Epidermal melanocyte (primary cell): ENCODE results near the gene CSF1.

ENCODE experiments used
- DNase-seq: peaks from one replicate; pipeline ENCODE4 v3.0.0; 2011; ENCODE audit warnings: low spot score; ENCODE audit not compliant: insufficient read length

The CSF1 gene

GRCh38 chr1:109901524-109902145, 9.0 kb upstream of the CSF1 start:
- DNase-seq = no peak

- no peak for DNase-seq
Measured at GRCh38 chr1:109902204-109902985, 8.3 kb upstream of the CSF1 start.

GRCh38 chr1:109903376-109903930, 7.2 kb upstream of the CSF1 start:
- no peak for DNase-seq

GRCh38 chr1:109904105-109904817, 6.4 kb upstream of the CSF1 start:
- peak; percentile 64 for DNase-seq

- no peak for DNase-seq
Measured at GRCh38 chr1:109905491-109905890, 5.2 kb upstream of the CSF1 start.

GRCh38 chr1:109906160-109906838, 4.3 kb upstream of the CSF1 start:
- no peak for DNase-seq

GRCh38 chr1:109906839-109907180, 3.8 kb upstream of the CSF1 start:
- no peak for DNase-seq

GRCh38 chr1:109907190-109907774, 3.4 kb upstream of the CSF1 start:
- DNase-seq = no peak

GRCh38 chr1:109908836-109909235, 1.8 kb upstream of the CSF1 start:
- no peak for DNase-seq

GRCh38 chr1:109909561-109909960, 1.1 kb upstream of the CSF1 start:
- DNase-seq = no peak

- DNase-seq = no peak
Measured at GRCh38 chr1:109910963-109911798, 532 bp downstream of the CSF1 start.

- DNase-seq = no peak
Measured at GRCh38 chr1:109912214-109912861, 1.7 kb downstream of the CSF1 start.

GRCh38 chr1:109912873-109913272, 2.2 kb downstream of the CSF1 start:
- DNase-seq = no peak

- DNase-seq = no peak
Measured at GRCh38 chr1:109913360-109913879, 2.8 kb downstream of the CSF1 start.

GRCh38 chr1:109914587-109915240, 4.1 kb downstream of the CSF1 start:
- peak; percentile 80 for DNase-seq

- DNase-seq = no peak
Measured at GRCh38 chr1:109917051-109917767, 6.6 kb downstream of the CSF1 start.

GRCh38 chr1:109917768-109918606, 7.3 kb downstream of the CSF1 start:
- DNase-seq = no peak

- no peak for DNase-seq
Measured at GRCh38 chr1:109918671-109919070, 8.0 kb downstream of the CSF1 start.
